OCI-LY3 (cell line): Measurements from ENCODE around the gene ARNT2.

ENCODE experiments used
- H2AFZ ChIP-seq: fragments of 200-600, 300-600 bp; shearing (Covaris generic); 2 replicates; pipeline ENCODE4 v1.6.0; 2014; ENCODE audit warnings: antibody characterized with exemption, low read depth, low read length
- H3K27ac ChIP-seq: fragments of 200-600, 300-600 bp; sonication (generic); 2 replicates; pipeline ENCODE4 v1.5.1; 2014; ENCODE audit warnings: mild to moderate bottlenecking, low read length, moderate library complexity, mixed read lengths
- H3K27me3 ChIP-seq: fragments of 200-600, 300-600 bp; sonication (generic); 2 replicates; pipeline ENCODE4 v1.6.1; 2014; ENCODE audit warnings: low read depth, low read length, mixed read lengths
- H3K36me3 ChIP-seq: fragments of 200-600, 300-600 bp; sonication (generic); replicated peaks from 2 replicates; pipeline ENCODE3; 2014; ENCODE audit warnings: low read depth, low read length, mixed read lengths
- H3K4me1 ChIP-seq: fragments of 300-600, 200-600 bp; sonication (generic); 2 replicates; pipeline ENCODE4 v1.6.1; 2014; ENCODE audit warnings: low read length, mixed read lengths
- H3K4me2 ChIP-seq: fragments of 200-600, 300-600 bp; sonication (generic); 2 replicates; pipeline ENCODE4 v1.6.1; 2014; ENCODE audit warnings: low read length, mixed read lengths
- H3K4me3 ChIP-seq: fragments of 300-600, 200-600 bp; sonication (generic); 2 replicates; pipeline ENCODE4 v1.5.1; 2014; ENCODE audit warnings: antibody characterized with exemption, mild to moderate bottlenecking, low read length, moderate library complexity
- H3K79me2 ChIP-seq: fragments of 300-600, 200-600 bp; shearing (Covaris generic); 2 replicates; pipeline ENCODE4 v1.6.1; 2014; ENCODE audit warnings: mild to moderate bottlenecking, low read length, mixed read lengths
- H3K9ac ChIP-seq: fragments of 300-600, 200-600 bp; shearing (Covaris generic); 2 replicates; pipeline ENCODE4 v1.6.0; 2014; ENCODE audit warnings: mild to moderate bottlenecking, low read length, moderate library complexity
- H3K9me3 ChIP-seq: fragments of 200-600, 300-600 bp; shearing (Covaris generic); 2 replicates; pipeline ENCODE4 v1.6.1; 2014; ENCODE audit warnings: low read length, mixed read lengths; ENCODE audit not compliant: insufficient read depth
- H4K20me1 ChIP-seq: fragments of 200-600, 300-600 bp; sonication (generic); 2 replicates; pipeline ENCODE4 v1.6.1; 2016; ENCODE audit warnings: low read length, mixed read lengths; ENCODE audit not compliant: insufficient read depth
- CTCF ChIP-seq: fragments of 200-600, 300-600 bp; sonication (generic); IDR thresholded peaks from 2 replicates; pipeline ENCODE4 v1.5.1; 2014; ENCODE audit warnings: antibody characterized with exemption, low read length, low read depth
- EZH2phosphoT487 ChIP-seq: fragments of 200-600 bp; shearing (Covaris generic); IDR thresholded peaks from 2 replicates; pipeline ENCODE4 v1.6.1; 2018; ENCODE audit warnings: antibody characterized with exemption, mixed run types, low read depth

ARNT2 gene

GRCh38 chr15:80565398-80565797 is 161.2 kb downstream of the ARNT2 start:
- Histone ChIP-seq H3K27ac (no peak overlapping the region), H3K9me3 (no peaks in the 10 kb centered on the region), H4K20me1 (no peaks in the 10 kb centered on the region), H3K36me3 (no peaks in the 10 kb centered on the region), H2AFZ (no peak overlapping the region), H3K4me1 (peaks cover 36% of the 10 kb centered on the region), H3K4me2 (no peak overlapping the region), H3K79me2 (no peaks in the 10 kb centered on the region), H3K27me3 (no peaks in the 10 kb centered on the region), H3K4me3 (no peak overlapping the region), H3K9ac (no peak overlapping the region)
- no peak for TF ChIP-seq CTCF
- no peak for TF ChIP-seq EZH2phosphoT487

- H3K27me3 ChIP-seq, result no peaks in the 10 kb centered on the region
- H3K27ac ChIP-seq, result no peak overlapping the region
- H3K79me2 ChIP-seq, result no peaks in the 10 kb centered on the region
Measured at GRCh38 chr15:80565988-80566387, 161.8 kb downstream of the ARNT2 start.

GRCh38 chr15:80567721-80568157 is 163.6 kb downstream of the ARNT2 start:
- no peaks in the 10 kb centered on the region for H3K79me2 ChIP-seq
- peak overlapping the region; percentile 6; the same call in 1 of the 2 replicates for H3K27ac ChIP-seq
- no peaks in the 10 kb centered on the region for H4K20me1 ChIP-seq
- peaks cover 36% of the 10 kb centered on the region for H3K4me1 ChIP-seq
- no peaks in the 10 kb centered on the region for H3K9me3 ChIP-seq
- peak overlapping the region; percentile 8; the same call in 1 of the 2 replicates for H3K9ac ChIP-seq
- H3K27me3 ChIP-seq, result no peaks in the 10 kb centered on the region
- no peaks in the 10 kb centered on the region for H3K36me3 ChIP-seq
- H3K4me2 ChIP-seq, result peak overlapping the region; percentile 36
- TF ChIP-seq CTCF, result peak; percentile 89
- TF ChIP-seq EZH2phosphoT487, result no peak
- peak overlapping the region; percentile 72 for H2AFZ ChIP-seq
- H3K4me3 ChIP-seq, result no peak overlapping the region

More at GRCh38 chr15:80565988-80566387, 161.8 kb downstream of the ARNT2 start:
- Histone ChIP-seq H3K9me3 (no peaks in the 10 kb centered on the region), H3K4me1 (peaks cover 36% of the 10 kb centered on the region), H3K9ac (no peak overlapping the region), H4K20me1 (no peaks in the 10 kb centered on the region), H3K4me2 (no peak overlapping the region), H3K36me3 (no peaks in the 10 kb centered on the region), H2AFZ (no peak overlapping the region), H3K4me3 (no peak overlapping the region)
- no peak for TF ChIP-seq CTCF
- no peak for TF ChIP-seq EZH2phosphoT487

GRCh38 chr15:80568298-80568697 is 164.1 kb downstream of the ARNT2 start:
- Histone ChIP-seq H2AFZ (peak overlapping the region; percentile 72), H4K20me1 (no peaks in the 10 kb centered on the region), H3K27ac (peak overlapping the region; percentile 6; the same call in 1 of the 2 replicates), H3K9me3 (no peaks in the 10 kb centered on the region), H3K9ac (peak overlapping the region; percentile 8; the same call in 1 of the 2 replicates), H3K4me3 (no peak overlapping the region), H3K27me3 (no peaks in the 10 kb centered on the region), H3K79me2 (no peaks in the 10 kb centered on the region), H3K4me2 (peak overlapping the region; percentile 36), H3K4me1 (peaks cover 36% of the 10 kb centered on the region), H3K36me3 (no peaks in the 10 kb centered on the region)
- TF ChIP-seq CTCF, result no peak
- TF ChIP-seq EZH2phosphoT487, result no peak
